ENCODE data around the gene PNPO. TPM values are rescaled to one million over a fixed set of nuclear protein-coding genes. Genes with fewer than 3 reads are reported as not detected.

The PNPO gene
- total RNA-seq, 1 donor from 2014 or later = 43.5 TPM

DNA sequence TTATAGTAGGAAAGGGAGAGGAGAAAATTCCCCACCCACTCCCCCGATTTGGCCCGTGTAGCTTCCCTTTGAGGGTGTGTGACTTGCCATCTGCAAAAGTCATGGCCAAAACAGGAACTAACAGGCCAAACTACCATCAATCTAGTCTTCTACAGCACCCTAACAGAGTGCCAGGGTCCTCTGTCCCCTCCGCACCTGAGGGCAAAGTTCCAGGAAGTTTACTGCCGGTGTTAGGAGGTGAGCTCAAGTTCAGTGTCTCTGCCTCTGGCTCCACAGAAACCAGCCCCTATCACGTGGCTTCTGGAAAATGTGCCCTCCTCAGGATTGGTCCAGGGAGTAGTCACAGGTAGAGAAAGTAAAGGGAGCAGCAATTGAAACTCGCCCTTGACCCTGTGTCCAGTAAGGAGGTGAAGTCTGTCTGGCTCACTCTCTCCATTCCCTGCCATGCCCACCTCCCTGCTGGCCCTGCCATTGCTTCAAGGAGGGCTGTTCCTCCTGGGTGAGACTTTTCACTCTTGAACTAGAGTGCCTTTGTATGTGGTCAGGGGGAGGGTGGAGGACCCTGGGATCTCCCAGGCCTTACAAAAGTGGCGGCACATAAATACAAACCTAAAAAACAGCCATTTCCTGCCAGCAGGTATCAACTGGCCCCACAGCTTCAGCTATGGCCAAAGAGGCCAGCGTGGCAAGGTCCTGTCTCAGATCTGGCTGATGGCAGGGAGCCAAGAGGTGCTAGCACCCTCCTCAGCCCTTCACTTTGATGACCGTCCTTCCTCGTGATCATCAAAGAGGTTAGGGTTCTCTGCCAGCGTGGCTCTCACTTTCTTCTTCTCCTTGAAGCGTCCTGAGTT is 11.0 kb downstream of the PNPO start:
- Histone ChIP-seq H3K4me3 (ENCODE audit: low read depth, low read length) (no peak overlapping the region), H3K36me3 (ENCODE audit: control insufficient read depth, insufficient read depth, low read length) (no peaks in the 10 kb centered on the region), H3K27me3 (ENCODE audit: control insufficient read depth, insufficient read depth, low read length) (no peaks in the 10 kb centered on the region)
- TF ChIP-seq, protein P1, sequence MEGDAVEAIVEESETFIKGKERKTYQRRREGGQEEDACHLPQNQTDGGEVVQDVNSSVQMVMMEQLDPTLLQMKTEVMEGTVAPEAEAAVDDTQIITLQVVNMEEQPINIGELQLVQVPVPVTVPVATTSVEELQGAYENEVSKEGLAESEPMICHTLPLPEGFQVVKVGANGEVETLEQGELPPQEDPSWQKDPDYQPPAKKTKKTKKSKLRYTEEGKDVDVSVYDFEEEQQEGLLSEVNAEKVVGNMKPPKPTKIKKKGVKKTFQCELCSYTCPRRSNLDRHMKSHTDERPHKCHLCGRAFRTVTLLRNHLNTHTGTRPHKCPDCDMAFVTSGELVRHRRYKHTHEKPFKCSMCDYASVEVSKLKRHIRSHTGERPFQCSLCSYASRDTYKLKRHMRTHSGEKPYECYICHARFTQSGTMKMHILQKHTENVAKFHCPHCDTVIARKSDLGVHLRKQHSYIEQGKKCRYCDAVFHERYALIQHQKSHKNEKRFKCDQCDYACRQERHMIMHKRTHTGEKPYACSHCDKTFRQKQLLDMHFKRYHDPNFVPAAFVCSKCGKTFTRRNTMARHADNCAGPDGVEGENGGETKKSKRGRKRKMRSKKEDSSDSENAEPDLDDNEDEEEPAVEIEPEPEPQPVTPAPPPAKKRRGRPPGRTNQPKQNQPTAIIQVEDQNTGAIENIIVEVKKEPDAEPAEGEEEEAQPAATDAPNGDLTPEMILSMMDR (IDR thresholded peaks at IDR 0.05; ENCODE audit: insufficient read depth, low read length, poor library complexity, severe bottlenecking) = no peak
- no peak for DNase-seq (ENCODE audit: low read depth)

DNA sequence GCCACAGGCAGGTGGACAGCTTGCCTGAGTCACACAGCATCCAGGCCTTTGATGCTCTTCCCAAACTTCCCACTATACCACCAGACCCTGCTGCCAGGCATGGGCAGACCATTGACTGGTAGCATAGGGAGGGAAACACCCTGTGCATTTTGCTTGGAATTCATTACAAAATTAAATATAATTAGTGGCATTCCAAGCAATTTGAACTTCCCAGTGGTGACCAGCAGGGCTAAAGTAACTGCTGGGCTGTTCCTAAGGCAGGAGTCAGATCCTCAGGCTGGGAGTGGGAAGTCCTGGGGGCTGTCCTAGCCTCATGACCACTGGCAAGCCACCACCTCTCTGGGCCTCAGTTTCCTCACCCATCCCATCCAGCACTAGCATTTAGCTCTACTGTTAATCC is 12.5 kb downstream of the PNPO start:
- no peak for DNase-seq (ENCODE audit: low read depth)
- TF ChIP-seq, protein P1 (IDR thresholded peaks at IDR 0.05; ENCODE audit: insufficient read depth, low read length, poor library complexity, severe bottlenecking) = no peak
- Histone ChIP-seq H3K4me3 (ENCODE audit: low read depth, low read length) (no peak overlapping the region), H3K27me3 (ENCODE audit: control insufficient read depth, insufficient read depth, low read length) (no peaks in the 10 kb centered on the region), H3K36me3 (ENCODE audit: control insufficient read depth, insufficient read depth, low read length) (no peaks in the 10 kb centered on the region)

DNA sequence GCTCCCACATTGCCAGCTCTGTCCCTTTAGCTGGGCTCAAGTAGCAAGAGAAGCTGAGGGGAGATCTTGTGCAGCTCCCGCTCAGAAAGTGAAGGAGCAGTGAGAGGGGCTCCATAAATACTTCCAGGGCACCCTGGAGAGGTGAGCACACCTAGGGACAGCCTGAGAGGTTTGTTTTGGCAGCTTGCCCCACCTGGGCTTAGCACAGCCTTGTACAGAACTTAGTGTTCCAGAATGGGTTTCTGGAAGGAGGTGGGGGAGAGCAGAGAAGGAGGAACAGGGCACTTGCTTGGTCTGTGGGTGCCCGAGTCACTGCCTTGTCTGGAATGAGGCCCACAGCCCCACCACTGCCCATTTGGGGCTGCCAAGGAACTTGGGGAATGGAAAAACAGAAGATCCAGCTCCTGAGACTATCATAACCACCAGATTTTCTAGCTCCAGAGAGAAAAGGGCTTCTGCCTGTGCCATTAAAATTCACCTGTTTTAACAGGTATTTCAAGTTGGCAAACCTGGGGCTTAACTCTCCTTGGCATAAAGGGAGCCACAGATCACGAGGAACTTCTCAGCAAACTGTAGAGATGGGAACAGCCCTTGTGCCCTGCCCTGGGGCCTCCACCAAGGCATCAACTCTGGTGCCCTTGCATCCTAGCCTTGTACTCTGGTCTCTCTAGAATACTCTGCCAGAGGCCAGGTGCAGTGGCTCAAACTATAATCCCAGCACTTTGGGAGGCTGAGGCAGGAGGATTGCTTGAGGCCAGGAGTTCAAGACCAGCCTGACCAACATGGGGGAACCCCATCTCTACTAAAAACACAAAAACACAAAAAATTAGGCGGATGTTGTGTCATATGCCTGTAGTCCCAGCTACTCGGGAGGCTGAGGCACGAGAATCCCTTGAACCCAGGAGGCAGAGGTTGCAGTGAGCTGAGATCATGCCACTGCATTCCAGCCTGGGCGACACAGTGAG is 14.4 kb downstream of the PNPO start:
- no peak overlapping the region for H3K4me3 ChIP-seq (ENCODE audit: low read depth, low read length)
- H3K36me3 ChIP-seq (ENCODE audit: control insufficient read depth, insufficient read depth, low read length) = no peaks in the 10 kb centered on the region
- no peak for DNase-seq (ENCODE audit: low read depth)
- H3K27me3 ChIP-seq (ENCODE audit: control insufficient read depth, insufficient read depth, low read length) = no peaks in the 10 kb centered on the region
- TF ChIP-seq, protein P1 (IDR thresholded peaks at IDR 0.05; ENCODE audit: insufficient read depth, low read length, poor library complexity, severe bottlenecking) = no peak

DNA sequence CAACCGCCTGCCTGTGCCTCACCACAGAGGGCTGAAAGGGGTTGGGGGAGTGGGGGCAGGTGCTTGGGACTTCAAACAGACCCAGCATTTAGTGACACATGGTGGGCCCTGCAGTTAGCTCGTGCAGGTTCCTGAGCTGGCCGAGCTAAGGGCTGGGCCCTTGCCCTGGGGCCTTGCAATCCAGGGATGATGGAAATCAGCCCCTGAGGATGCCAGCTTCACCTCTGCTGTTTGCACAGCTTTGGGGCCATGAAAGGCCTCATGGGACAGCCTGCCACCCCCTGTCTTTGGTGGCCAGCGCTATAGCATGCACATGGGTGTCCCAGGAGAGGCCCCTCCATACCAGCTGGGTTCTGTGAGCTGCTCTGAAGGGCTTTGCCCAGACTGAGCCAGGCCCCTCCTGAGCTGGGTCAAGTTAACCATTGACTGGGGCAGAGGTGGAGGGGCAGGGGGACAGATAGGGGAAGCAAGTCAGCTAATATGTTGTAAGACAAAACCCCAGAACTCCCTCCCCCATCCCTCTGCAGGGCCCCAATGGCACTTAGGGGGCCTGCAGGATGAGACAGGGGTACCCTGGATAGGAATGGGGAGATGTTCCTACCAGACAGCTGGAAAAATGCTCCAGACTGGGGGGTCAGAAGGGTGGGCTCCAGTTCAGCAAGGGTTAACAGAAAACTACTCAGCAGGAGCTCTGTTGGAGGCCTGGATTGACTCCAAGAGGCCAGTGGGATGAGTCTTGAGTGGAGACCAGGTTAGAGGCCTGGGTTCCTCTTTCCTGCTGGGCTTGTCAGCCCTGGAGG is 15.6 kb downstream of the PNPO start:
- TF ChIP-seq, protein P1 (IDR thresholded peaks at IDR 0.05; ENCODE audit: insufficient read depth, low read length, poor library complexity, severe bottlenecking) = no peak
- Histone ChIP-seq H3K4me3 (ENCODE audit: low read depth, low read length) (peak overlapping the region; percentile 3), H3K36me3 (ENCODE audit: control insufficient read depth, insufficient read depth, low read length) (no peaks in the 10 kb centered on the region)

DNA sequence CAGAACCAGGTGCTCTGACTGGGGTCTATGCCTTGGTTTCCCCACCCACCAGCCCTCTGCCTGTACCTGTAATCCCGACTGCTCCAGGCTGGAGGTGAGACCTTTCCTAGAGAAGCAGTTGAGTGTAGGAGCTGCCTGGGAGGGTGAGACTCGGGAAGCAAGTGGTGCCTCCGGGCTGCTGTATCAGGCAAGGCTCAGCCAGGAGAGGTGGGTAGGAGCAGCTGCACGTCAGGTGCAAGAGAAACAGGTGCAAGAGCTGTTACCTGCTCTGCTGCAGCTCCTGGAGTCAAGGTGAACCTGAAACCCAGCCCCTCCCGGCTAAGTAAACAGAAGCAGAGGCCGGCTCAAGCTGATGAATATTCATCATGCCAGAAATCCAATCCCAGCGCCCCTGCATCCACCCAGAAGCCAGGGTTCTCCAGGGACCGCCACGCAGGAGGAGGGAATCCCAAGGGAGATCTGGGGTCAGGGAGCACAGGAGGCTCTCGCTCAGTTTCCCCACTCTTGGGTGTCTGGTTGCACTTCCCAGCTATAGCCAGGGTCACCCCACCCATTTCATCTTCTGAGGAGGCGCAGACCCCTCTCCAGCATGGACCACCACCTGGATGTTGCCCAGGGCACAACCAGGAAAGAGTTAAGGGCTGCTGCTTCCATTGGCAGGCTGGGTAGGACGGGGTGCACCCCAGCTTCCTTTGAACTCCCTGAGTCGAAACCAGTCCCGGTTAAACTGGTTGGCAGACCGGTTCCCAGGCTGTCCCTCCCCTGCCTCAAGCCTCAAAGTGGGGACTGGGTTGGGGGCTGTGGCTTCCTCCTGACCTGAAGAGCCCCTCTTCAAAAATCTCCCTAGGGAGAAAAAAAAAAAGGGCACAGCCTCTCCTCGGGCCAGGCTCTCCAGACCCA is 16.5 kb downstream of the PNPO start, which contains the start of gene PRR15L:
PRR15L (minus strand) TSS at position 293 of the 900 bp plus-strand sequence. CDS start 4,649 bp downstream, outside the sequence.
- peak within 1 kb of the TSS; percentile 14 for H3K4me3 ChIP-seq (ENCODE audit: low read depth, low read length)
- H3K36me3 ChIP-seq (ENCODE audit: control insufficient read depth, insufficient read depth, low read length) = no peaks in the 10 kb centered on the region
- no peaks in the 10 kb centered on the region for H3K27me3 ChIP-seq (ENCODE audit: control insufficient read depth, insufficient read depth, low read length)
- DNase-seq (ENCODE audit: low read depth) = no peak
- TF ChIP-seq, protein P1 (IDR thresholded peaks at IDR 0.05; ENCODE audit: insufficient read depth, low read length, poor library complexity, severe bottlenecking) = no peak

More for the DNA sequence above, 15.6 kb downstream of the PNPO start:
- DNase-seq (ENCODE audit: low read depth) = no peak
- H3K27me3 ChIP-seq (ENCODE audit: control insufficient read depth, insufficient read depth, low read length) = no peaks in the 10 kb centered on the region

Data from kidney epithelial cell (primary cell).